Breast epithelium (tissue), 3 donors: ENCODE measurements around the gene ATP13A4.

Experiments used
- POLR2A ChIP-seq: fragments of 450-650 bp; IDR thresholded peaks from one replicate; pipeline ENCODE4 v1.6.1; 2016; ENCODE audit warnings: antibody characterized with exemption, mild to moderate bottlenecking, moderate library complexity
- TF ChIP-seq, protein P1 (sequence below), 3 donors: fragments of 450-650 bp; IDR thresholded peaks; one replicate each; pipeline ENCODE4 v1.5.1; 2016 to 2017; ENCODE audit warnings: antibody characterized with exemption in 3 of 3, mild to moderate bottlenecking in 3 of 3, moderate library complexity in 3 of 3

DNA sequence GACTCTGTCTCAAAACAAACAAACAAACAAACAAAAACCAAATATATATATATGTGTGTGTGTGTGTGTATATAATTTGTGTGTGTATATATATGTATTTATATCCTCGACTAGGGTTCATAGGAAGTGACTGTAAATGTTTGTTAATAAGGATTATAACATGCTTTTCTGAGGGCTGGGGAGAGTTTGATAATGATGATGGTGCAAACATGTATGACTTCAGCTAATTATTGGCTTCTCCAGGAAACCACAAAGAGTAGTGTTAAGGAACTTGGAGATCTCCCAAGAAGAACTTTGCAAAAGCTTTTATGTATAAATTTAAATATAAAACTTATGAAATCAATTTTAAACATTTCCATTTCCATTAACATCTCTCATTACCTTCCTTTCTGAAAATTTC lies 34.4 kb upstream of the ATP13A4 start:
- TF ChIP-seq POLR2A: no peak
- TF ChIP-seq, protein P1, sequence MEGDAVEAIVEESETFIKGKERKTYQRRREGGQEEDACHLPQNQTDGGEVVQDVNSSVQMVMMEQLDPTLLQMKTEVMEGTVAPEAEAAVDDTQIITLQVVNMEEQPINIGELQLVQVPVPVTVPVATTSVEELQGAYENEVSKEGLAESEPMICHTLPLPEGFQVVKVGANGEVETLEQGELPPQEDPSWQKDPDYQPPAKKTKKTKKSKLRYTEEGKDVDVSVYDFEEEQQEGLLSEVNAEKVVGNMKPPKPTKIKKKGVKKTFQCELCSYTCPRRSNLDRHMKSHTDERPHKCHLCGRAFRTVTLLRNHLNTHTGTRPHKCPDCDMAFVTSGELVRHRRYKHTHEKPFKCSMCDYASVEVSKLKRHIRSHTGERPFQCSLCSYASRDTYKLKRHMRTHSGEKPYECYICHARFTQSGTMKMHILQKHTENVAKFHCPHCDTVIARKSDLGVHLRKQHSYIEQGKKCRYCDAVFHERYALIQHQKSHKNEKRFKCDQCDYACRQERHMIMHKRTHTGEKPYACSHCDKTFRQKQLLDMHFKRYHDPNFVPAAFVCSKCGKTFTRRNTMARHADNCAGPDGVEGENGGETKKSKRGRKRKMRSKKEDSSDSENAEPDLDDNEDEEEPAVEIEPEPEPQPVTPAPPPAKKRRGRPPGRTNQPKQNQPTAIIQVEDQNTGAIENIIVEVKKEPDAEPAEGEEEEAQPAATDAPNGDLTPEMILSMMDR (IDR thresholded peaks at IDR 0.05): no peak
